PFSK-1 (cell line): ENCODE measurements around the gene POLR2I.

ENCODE experiments used
- FOXP2 ChIP-seq: optimal IDR thresholded peaks from 2 replicates; pipeline ENCODE3; 2011; ENCODE audit warnings: borderline replicate concordance, control low read depth, inconsistent platforms; ENCODE audit not compliant: insufficient read depth; ENCODE audit errors: extremely low read length, extremely low read depth
- POLR2AphosphoS5 ChIP-seq: IDR thresholded peaks from 2 replicates; pipeline ENCODE4 v1.6.1; 2012; ENCODE audit warnings: low read depth, mild to moderate bottlenecking, control low read depth, low read length, moderate library complexity
- REST ChIP-seq, 2 experiments: IDR thresholded peaks; 2 replicates each; pipeline versions ENCODE4 v1.6.1 to v1.8.0; 2011 to 2012; ENCODE audit warnings: low read depth in 2 of 2, low read length in 2 of 2, control low read depth in 1 of 2, inconsistent platforms in 1 of 2, mild to moderate bottlenecking in 1 of 2, moderate library complexity in 1 of 2; ENCODE audit not compliant: insufficient read depth in 1 of 2
- SIN3A ChIP-seq: IDR thresholded peaks from 2 replicates; pipeline ENCODE4 v1.6.1; 2012; ENCODE audit warnings: mild to moderate bottlenecking, low read length, moderate library complexity, borderline replicate concordance; ENCODE audit not compliant: insufficient read depth
- TAF1 ChIP-seq: IDR thresholded peaks from 2 replicates; pipeline ENCODE4 v1.6.1; 2012; ENCODE audit warnings: low read length, control low read depth, borderline replicate concordance; ENCODE audit not compliant: insufficient read depth

The POLR2I gene

GRCh38 chr19:36081894-36082293 lies 32.8 kb downstream of the POLR2I start:
- TF ChIP-seq TAF1 (no peak), REST (IDR thresholded peaks at IDR 0.05; ENCODE audit: insufficient read depth in 1 of 2, low read depth in 2 of 2, low read length in 2 of 2) (no peak), POLR2AphosphoS5 (no peak), FOXP2 (no peak), SIN3A (no peak)

DNA sequence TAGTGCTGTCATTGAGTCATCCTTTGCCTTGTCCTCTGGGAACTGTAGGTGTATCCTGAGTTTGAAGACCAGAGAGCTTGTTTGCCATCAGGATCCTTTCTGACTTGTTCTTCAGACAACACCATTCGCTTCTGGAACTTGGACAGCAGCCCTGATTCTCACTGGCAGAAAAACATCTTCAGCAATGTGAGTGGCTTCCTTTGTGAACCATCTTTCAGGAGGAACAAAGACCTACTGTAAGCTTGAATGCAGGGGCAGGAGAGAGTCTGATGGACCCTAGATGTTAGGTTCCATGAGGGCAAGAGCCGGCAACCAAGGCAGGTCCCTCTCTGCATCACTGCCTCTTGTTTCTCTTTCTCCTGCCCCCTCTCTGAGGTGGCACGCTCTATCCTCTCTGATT lies 33.3 kb downstream of the POLR2I start:
- TF ChIP-seq REST (IDR thresholded peaks at IDR 0.05; ENCODE audit: insufficient read depth in 1 of 2, low read depth in 2 of 2, low read length in 2 of 2) (no peak), POLR2AphosphoS5 (no peak), TAF1 (no peak), FOXP2 (no peak), SIN3A (no peak)

DNA sequence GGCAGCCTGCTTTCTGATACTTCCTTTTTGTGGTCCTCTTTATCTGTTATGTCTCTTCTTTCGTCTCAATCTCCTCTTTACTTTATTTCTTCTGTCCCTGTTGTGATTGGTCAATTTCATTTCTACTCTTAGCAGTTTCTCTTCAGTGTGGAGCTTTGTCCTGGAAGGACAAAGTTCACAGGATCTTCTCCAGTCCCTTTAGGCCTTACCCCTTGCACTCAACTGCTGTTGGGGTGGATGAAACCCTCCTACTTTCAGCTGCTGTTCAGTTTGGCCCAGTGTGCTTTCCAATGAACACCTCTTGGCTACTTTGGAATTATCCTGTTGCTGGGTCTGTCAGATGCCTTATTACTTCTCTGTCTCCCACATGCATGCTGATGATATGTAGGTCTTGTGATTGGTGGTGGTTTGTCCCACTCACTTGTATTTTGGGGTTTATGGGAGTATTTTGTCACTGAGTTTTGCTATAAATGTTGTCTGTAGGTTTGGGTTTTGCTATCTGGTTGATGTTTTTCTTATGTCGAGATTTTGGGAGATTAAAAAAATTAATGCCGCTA lies 35.2 kb downstream of the POLR2I start:
- TF ChIP-seq TAF1 (no peak), SIN3A (no peak), POLR2AphosphoS5 (no peak)

- TF ChIP-seq FOXP2 (no peak), POLR2AphosphoS5 (no peak), REST (IDR thresholded peaks at IDR 0.05; ENCODE audit: insufficient read depth in 1 of 2, low read depth in 2 of 2, low read length in 2 of 2) (peak; percentile 27 to 85; a peak in 3 of 4 replicates), TAF1 (no peak), SIN3A (no peak)
These were observed 41.4 kb downstream of the POLR2I start for GRCh38 chr19:36073121-36073876.

DNA sequence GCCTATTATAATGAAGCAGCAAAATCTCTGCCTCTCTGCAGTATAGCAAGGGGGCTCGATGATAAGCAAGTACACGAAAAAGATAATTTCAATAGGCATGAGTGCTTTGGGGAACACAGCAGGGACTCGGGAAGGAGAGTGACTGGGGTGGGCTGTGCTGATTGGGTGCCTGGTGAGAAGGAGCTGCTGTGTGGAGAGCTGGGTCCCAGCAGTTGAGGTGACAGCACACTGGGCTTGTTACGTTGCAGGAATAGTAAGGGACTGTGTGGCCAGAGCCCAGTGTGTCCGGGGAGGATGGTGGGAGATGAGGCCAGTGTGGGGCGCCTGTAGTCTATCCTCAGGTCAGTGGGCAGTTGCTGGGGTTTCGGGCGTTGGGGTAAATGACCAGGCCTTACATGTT lies 42.6 kb downstream of the POLR2I start:
- TF ChIP-seq POLR2AphosphoS5 = no peak
- no peak for TF ChIP-seq TAF1

- TF ChIP-seq SIN3A (no peak), TAF1 (no peak), FOXP2 (no peak), REST (IDR thresholded peaks at IDR 0.05; ENCODE audit: insufficient read depth in 1 of 2, low read depth in 2 of 2, low read length in 2 of 2) (no peak), POLR2AphosphoS5 (no peak)
These were observed 47.0 kb downstream of the POLR2I start for GRCh38 chr19:36067681-36068080.
